Activated T-cell treated with anti-CD3 and anti-CD28 coated beads, Interleukin-2, amount 50 U/mL, for 72 hours (primary cell): ENCODE results near the gene ZNF680. TPM values are rescaled to one million over a fixed set of nuclear protein-coding genes. Genes with fewer than 3 reads are reported as not detected.

ENCODE experiments used
- ATAC-seq, 2 donors: fragments of 150-1000 bp; cut with Tn5 transposase; replicated peaks in 1 of 2; 2 replicates each; pipeline ENCODE4 v1.10.0; 2021; ENCODE audit warnings: moderate library complexity in 2 of 2, mild to moderate bottlenecking in 1 of 2
- DNase-seq, 2 donors: peaks; one replicate each; pipeline ENCODE4 v3.0.0; 2021 to 2022; ENCODE audit warnings: mixed read lengths in 1 of 2
- H3K27ac Mint-ChIP-seq: one replicate; pipeline ENCODE4 v1.8.0; 2022; ENCODE audit warnings: mild to moderate bottlenecking, moderate library complexity, mixed read lengths
- H3K27me3 Mint-ChIP-seq: one replicate; pipeline ENCODE4 v1.8.0; 2022; ENCODE audit warnings: low read depth, mixed read lengths
- H3K36me3 Mint-ChIP-seq, 2 donors: one replicate each; pipeline ENCODE4 v1.8.0; 2022; ENCODE audit warnings: mixed read lengths in 2 of 2, mild to moderate bottlenecking in 1 of 2; ENCODE audit not compliant: insufficient read depth in 2 of 2
- H3K4me1 Mint-ChIP-seq: one replicate; pipeline ENCODE4 v1.8.0; 2022; ENCODE audit warnings: low read depth, mixed read lengths
- H3K4me3 Mint-ChIP-seq, 2 donors: one replicate each; pipeline ENCODE4 v1.8.0; 2022; ENCODE audit warnings: mild to moderate bottlenecking in 2 of 2, mixed read lengths in 2 of 2, moderate library complexity in 2 of 2
- H3K9me3 Mint-ChIP-seq, 2 donors: one replicate each; pipeline ENCODE4 v1.8.0; 2022; ENCODE audit warnings: mixed read lengths in 2 of 2
- total RNA-seq, 2 donors: library from RNA; stranded (reverse); gene quantifications; one replicate each; pipeline ENCODE4 v1.2.3, GENCODE V29; 2022

The ZNF680 gene
- total RNA-seq, 2 donors from 2014 or later: 15.4 to 15.8 TPM

DNA sequence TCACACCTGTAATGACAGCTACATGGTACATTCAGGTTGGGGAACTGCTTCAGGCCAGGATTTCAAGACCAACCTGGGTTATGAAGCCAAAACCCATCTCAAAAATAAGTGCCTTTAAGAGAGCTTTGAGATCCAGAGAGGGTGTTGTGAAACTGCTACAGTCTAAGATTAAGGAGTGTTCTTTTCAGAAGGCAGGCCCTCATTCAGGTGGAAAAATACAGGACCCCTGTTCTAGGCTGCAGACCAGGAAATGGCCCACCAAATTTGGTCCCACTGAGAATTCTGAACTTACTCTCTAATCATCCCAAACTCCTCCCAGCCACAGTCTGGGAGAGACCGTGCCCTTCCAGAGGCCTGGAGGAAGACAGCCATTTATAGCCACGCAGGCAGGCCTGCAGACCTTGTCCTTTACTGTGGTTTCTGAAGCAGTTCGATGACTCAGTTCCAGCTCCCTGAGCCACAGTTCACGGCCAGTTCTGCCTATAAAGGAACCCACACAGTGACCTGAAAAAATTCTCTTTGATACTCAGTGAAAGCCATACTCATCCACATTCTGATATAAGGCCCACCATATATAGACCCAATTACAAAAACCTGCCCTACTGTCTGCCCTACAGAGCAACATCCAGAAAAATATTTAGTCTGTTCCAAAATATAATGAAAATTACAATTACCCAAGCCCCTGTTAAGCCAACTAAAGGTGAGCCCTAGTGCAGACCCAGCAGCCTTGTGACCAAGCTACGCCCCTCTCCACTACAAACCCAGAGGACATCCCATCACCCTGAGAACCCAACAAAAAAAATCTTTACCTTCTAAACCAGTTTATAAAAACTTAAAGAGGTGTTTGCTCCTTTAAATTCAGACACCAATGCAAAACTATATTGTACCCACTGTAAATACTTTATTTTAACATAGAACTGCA is 21.2 kb downstream of the ZNF680 start:
- ATAC-seq: peak in 1 of 2 donors; percentile 51
- peak overlapping the region in 1 of 2 donors; percentile 45 for H3K4me3 Mint-ChIP-seq
- peaks cover 2% of the 10 kb centered on the region in 2 donors for H3K9me3 Mint-ChIP-seq
- no peaks in the 10 kb centered on the region for H3K27me3 Mint-ChIP-seq
- H3K36me3 Mint-ChIP-seq: peaks cover 10 to 55% of the 10 kb centered on the region in 2 donors
- no peak for DNase-seq
- H3K27ac Mint-ChIP-seq: peak overlapping the region; percentile 67
- H3K4me1 Mint-ChIP-seq: peaks cover 6% of the 10 kb centered on the region

DNA sequence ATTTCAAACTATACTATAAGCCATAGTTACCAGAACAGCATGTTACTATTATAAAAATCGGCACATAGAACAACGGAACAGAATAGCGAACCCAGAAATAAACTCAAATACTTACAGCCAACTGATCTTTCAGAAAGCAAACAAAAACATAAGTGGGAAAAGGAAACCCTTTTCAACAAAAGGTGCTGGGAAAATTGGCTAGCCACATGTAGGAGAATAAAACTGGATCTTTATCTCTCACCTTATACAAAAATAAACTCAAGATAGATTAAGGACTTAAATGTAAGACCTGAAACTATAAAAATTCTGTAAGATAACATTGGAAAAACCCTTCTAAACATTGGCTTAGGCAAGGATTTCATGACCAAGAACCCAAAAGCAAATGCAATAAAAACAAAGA is 29.1 kb downstream of the ZNF680 start:
- Mint-ChIP-seq H3K9me3 (peaks cover 28 to 38% of the 10 kb centered on the region in 2 donors), H3K4me3 (no peak overlapping the region), H3K27me3 (no peaks in the 10 kb centered on the region), H3K4me1 (peaks cover 6% of the 10 kb centered on the region), H3K36me3 (peaks cover 64 to 90% of the 10 kb centered on the region in 2 donors), H3K27ac (no peak overlapping the region)
- no peak for DNase-seq
- ATAC-seq: no peak

DNA sequence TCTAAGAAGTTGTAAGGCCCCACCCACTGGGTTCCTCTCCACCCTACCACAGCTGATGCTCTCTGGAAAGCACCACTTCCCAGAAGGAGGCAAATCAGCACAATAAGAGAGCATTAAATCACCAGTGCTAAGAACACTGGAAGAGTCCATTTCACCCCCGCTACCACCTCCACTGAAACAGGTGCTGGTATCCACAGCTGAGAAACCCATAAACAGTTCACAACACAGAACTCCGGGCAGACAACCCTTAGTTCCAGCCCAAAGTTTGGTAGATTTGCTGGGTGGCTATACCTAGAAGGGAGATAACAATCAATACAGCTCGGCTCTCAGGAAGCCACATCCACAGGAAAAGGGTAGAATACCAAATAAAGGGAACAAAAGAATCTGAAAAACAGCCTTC is 34.1 kb downstream of the ZNF680 start:
- no peak overlapping the region for H3K4me3 Mint-ChIP-seq
- H3K27me3 Mint-ChIP-seq: no peaks in the 10 kb centered on the region
- ATAC-seq: no peak
- peaks cover 6% of the 10 kb centered on the region for H3K4me1 Mint-ChIP-seq
- peaks cover 20 to 36% of the 10 kb centered on the region in 2 donors for H3K9me3 Mint-ChIP-seq
- no peak for DNase-seq
- H3K27ac Mint-ChIP-seq: no peak overlapping the region
- peaks cover 57 to 83% of the 10 kb centered on the region in 2 donors for H3K36me3 Mint-ChIP-seq

DNA sequence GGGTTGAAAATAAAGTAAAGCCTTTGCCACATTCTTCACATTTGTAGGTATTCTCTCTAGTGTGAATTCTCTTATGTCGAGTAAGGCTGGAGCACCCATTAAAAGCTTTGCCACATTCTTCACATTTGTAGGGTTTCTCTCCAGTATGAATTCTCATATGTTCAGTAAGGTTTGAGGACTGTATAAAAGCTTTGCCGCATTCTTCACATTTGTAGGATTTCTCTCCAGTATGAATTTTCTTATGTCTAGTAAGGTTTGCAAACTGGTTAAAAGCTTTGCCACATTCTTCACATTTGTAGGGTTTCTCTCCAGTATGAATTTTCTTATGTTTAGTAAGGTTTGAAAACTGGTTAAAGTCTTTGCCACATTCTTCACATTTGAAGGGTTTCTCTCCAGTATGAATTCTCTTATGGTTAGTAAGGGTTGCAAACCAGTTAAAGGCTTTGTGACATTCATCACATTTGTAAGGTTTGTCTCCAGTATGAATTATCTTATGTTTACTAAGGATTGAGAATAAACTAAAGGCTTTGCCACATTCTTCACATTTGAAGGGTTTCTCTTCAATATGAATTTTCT is 41.4 kb downstream of the ZNF680 start:
- DNase-seq (no peak), ATAC-seq (no peak)
- Mint-ChIP-seq H3K36me3 (peaks cover 39 to 76% of the 10 kb centered on the region in 2 donors), H3K4me1 (no peaks in the 10 kb centered on the region), H3K4me3 (no peak overlapping the region), H3K27ac (no peak overlapping the region), H3K27me3 (no peaks in the 10 kb centered on the region), H3K9me3 (peaks cover 8 to 25% of the 10 kb centered on the region in 2 donors)

DNA sequence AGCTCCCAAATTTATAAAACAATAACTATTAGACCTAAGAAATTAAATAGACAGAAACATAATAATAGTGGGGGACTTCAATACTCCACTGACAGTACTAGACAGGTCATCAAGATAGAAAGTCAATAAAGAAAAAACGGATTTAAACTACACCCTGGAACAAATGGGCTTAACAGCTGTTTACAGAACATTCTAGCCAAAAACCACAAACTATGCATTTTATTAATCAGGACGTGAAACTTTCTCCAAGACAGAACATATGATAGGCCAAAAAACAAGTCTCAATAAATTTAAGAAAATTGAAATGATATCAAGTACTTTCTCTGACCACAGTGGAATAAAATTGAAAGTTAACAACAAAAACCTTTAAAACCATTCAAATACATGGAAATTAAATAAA is 46.4 kb downstream of the ZNF680 start:
- H3K27me3 Mint-ChIP-seq: no peaks in the 10 kb centered on the region
- peaks cover 36 to 71% of the 10 kb centered on the region in 2 donors for H3K36me3 Mint-ChIP-seq
- ATAC-seq: no peak
- H3K4me1 Mint-ChIP-seq: no peaks in the 10 kb centered on the region
- peaks cover 13 to 22% of the 10 kb centered on the region in 2 donors for H3K9me3 Mint-ChIP-seq
- no peak for DNase-seq
- no peak overlapping the region for H3K4me3 Mint-ChIP-seq
- no peak overlapping the region for H3K27ac Mint-ChIP-seq

DNA sequence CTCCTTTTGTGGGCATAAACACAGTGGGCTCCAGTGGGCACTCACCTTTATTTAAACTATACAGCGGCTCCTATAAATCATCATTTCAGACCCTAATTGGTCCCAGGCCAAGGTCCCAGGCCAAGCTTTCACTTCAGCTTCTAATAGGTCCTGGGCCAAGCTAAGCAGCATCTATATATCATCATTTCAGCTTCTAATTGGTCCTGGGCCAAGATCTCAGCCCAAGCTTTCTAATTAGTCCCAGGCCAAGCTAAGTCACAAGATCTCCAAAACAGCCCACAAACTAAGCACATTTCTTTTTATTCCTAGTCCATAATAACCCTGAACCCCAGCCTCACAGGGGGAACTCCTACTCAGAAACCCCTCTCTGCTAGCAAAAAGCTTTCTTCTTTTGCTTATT is 47.1 kb downstream of the ZNF680 start:
- peaks cover 13 to 18% of the 10 kb centered on the region in 2 donors for H3K9me3 Mint-ChIP-seq
- no peaks in the 10 kb centered on the region for H3K27me3 Mint-ChIP-seq
- no peaks in the 10 kb centered on the region for H3K4me1 Mint-ChIP-seq
- H3K36me3 Mint-ChIP-seq: peaks cover 31 to 68% of the 10 kb centered on the region in 2 donors
- ATAC-seq (no peak), DNase-seq (no peak)
- no peak overlapping the region for H3K27ac Mint-ChIP-seq
- H3K4me3 Mint-ChIP-seq: no peak overlapping the region

DNA sequence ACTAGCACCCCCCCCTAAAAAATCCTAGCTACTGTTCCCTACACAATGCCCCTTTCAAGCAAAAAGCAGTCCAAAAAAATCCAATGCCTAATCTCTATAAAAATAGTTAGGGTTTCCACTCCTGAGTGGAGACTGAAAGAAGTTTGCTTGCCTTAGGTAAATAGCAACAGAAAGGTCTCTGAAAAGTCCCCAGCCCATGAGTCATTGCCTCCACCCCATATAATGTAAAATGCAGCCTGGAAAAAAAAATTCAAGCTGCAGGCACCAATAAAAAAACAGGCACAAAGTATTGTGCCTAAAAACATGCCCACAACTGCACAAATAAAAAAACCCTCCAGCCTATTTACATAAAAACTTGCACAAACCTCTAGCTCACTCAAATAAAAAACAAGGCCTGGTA is 47.5 kb downstream of the ZNF680 start:
- ATAC-seq (no peak), DNase-seq (no peak)
- H3K4me3 Mint-ChIP-seq: no peak overlapping the region
- H3K4me1 Mint-ChIP-seq: no peaks in the 10 kb centered on the region
- peaks cover 13 to 18% of the 10 kb centered on the region in 2 donors for H3K9me3 Mint-ChIP-seq
- peaks cover 31 to 66% of the 10 kb centered on the region in 2 donors for H3K36me3 Mint-ChIP-seq
- peak overlapping the region; percentile 51 for H3K27ac Mint-ChIP-seq
- H3K27me3 Mint-ChIP-seq: no peaks in the 10 kb centered on the region

DNA sequence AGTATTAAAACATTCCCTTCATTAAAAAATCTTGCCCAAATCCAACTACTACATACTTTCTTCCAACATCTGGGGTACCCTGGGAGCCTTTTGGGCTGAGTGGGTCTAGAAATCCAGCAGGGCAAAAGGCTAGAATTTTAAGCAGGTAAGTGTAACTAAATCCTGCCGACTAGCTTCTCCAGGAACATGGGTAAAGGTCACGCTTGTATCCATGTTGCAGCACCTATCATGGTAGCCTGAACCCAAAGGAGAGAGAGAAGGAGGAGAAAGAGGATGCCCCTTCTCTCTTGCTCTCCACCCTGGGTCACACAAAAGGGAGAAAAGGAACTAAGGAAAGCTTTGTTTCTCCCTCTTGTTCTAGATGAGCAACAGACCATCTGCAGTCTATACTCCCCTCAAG is 53.3 kb downstream of the ZNF680 start:
- no peaks in the 10 kb centered on the region for H3K4me1 Mint-ChIP-seq
- no peak overlapping the region for H3K4me3 Mint-ChIP-seq
- no peak overlapping the region for H3K27ac Mint-ChIP-seq
- H3K9me3 Mint-ChIP-seq: peaks cover 10 to 14% of the 10 kb centered on the region in 2 donors
- no peak for ATAC-seq
- peaks cover 14 to 40% of the 10 kb centered on the region in 2 donors for H3K36me3 Mint-ChIP-seq
- no peak for DNase-seq
- no peaks in the 10 kb centered on the region for H3K27me3 Mint-ChIP-seq

DNA sequence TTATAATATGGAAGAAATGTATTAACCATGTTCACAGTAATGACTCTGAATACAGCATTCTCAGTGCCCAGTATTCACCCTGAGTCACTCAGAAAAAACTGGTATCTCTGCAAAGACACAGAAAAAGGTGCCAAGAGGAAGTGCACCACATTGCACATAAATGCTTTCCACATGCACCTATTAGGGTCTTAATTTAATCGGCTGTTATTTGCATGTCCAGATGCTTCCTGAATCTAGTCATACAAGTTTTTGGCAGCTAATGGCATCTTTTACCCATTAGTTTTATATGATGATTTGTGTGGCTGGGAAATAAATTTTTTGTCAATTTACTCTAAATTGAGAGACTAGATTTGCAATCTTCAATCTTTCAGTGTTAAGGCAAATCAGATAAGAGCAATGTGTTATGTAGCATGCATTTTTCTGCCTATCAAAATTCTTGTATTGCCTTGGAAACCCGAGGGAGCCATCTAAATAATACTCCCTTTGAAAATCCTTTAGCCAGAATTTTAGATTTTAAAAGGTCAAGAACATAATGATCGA is 58.2 kb downstream of the ZNF680 start:
- Mint-ChIP-seq H3K36me3 (peaks cover 20 to 27% of the 10 kb centered on the region in 2 donors), H3K9me3 (peaks cover 18 to 27% of the 10 kb centered on the region in 2 donors), H3K27me3 (no peaks in the 10 kb centered on the region), H3K4me1 (no peaks in the 10 kb centered on the region), H3K4me3 (no peak overlapping the region), H3K27ac (no peak overlapping the region)
- ATAC-seq: no peak
- DNase-seq: no peak

DNA sequence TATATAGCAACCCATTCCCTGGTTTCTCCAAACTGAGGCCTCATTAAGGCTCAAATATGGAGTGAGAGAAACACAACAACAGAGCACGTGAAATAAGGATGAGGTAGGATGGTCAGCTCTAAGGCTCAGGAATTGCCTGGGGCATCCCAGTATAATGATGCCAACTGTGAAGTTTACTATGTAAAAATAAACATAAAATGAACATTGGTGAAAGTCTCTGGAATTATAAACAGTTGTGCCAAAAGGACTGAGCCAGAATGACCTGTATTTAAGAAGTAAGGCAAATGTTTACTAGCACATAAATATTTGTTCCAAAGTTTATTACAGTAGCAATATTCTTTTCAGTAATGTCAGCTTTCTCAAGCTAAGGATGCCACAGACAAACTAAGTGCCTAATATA is 64.6 kb downstream of the ZNF680 start:
- Mint-ChIP-seq H3K27ac (no peak overlapping the region), H3K4me3 (no peak overlapping the region), H3K9me3 (peaks cover 5 to 25% of the 10 kb centered on the region in 2 donors), H3K4me1 (no peaks in the 10 kb centered on the region), H3K27me3 (no peaks in the 10 kb centered on the region), H3K36me3 (peaks cover 11 to 17% of the 10 kb centered on the region in 2 donors)
- no peak for ATAC-seq
- DNase-seq: no peak

DNA sequence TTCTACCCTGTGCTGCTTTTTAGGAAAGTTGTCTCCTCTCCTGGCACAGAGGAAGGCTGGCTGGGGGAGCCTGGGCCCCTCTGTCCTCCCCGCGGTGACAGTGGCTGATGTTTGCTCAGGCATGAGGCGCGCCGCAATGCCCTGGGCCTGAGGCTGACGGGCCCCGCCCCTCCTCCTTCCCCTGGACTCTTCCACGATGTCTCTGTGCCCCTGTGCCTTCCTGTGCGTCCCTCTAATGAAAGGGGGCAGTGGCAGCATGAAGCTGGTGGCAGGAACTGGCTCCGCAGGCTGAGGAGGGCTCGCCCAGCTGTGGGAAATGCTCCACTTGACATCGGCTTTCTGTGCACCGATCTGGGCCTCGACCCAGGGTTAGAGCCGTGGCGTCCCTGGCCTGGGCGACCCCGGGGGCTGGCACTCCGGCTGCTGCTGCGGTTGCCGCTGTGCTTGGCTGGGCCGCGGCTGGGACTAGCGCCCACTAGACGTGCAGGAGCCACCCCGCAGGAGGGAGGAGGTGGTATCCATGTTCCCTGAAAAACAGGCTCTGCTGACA is 67.9 kb downstream of the ZNF680 start:
- Mint-ChIP-seq H3K4me1 (no peaks in the 10 kb centered on the region), H3K4me3 (no peak overlapping the region), H3K9me3 (peaks cover 4 to 15% of the 10 kb centered on the region in 2 donors), H3K27ac (no peak overlapping the region), H3K36me3 (peaks cover 14% of the 10 kb centered on the region in 2 donors), H3K27me3 (no peaks in the 10 kb centered on the region)
- no peak for DNase-seq
- ATAC-seq: no peak

DNA sequence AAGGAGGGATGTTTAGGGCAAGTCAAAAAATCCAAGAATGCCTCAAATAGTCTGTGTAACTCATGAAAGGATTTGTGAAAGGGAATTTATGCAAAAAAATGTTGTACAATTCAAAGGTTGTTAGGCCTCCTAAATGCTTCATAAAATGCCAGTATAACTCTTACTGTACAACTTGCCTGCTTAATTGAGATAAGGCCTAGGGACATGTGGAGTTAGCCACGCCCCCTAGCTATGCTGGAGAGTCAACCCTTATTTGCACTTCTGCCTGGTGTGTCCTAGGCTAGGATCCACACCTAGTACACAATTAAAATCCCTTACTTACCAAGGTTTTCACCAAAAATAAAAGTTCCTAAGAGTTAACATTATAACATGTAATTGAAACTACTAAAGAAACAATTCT is 77.2 kb downstream of the ZNF680 start:
- H3K27ac Mint-ChIP-seq: no peak overlapping the region
- peaks cover 4 to 12% of the 10 kb centered on the region in 2 donors for H3K36me3 Mint-ChIP-seq
- H3K27me3 Mint-ChIP-seq: no peaks in the 10 kb centered on the region
- DNase-seq: no peak
- no peak overlapping the region for H3K4me3 Mint-ChIP-seq
- no peaks in the 10 kb centered on the region for H3K4me1 Mint-ChIP-seq
- H3K9me3 Mint-ChIP-seq: peaks cover 5 to 11% of the 10 kb centered on the region in 2 donors
- no peak for ATAC-seq
